ENCODE measurements around the gene IL22RA2. TPM values are rescaled to one million over a fixed set of nuclear protein-coding genes. Genes with fewer than 3 reads are reported as not detected.
"Not testable (repeated sequence)": the region's sequence is repeated elsewhere in the genome, so short reads cannot be mapped to it uniquely, and the experiment has no call there.

The IL22RA2 gene
- total RNA-seq, 1 donor from 2014 or later: not detected

DNA sequence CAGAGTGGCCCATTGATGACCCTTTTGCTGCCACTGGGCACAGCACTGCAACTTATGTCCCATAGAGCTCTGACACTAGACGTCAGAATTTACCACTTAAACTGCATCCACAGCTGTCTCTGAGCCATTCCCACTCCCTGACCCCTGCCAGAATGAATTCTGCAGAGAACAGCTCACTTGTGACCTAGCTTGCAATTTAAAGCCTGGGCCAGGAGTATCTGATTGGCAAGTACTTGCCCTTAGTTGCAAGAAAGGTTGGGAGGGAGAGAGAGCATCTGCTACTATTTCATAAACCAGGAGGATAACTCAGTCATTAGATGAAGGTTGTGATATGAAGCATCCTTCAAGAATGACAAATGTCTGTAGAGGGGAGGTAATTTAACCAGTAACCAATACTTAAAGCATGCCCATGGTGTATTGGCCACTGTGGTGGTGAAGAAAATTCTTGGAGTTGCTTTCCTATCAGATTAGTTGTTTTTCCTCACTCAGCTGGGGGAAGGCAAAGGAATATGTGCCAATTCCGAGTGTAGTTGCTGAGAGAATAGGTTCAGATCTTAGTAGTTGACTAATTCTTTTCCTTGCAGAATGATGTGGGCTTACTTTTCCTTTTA, 46.5 kb downstream of the IL22RA2 start:
- no peak for DNase-seq (ENCODE audit: low read depth, low spot score)

DNA sequence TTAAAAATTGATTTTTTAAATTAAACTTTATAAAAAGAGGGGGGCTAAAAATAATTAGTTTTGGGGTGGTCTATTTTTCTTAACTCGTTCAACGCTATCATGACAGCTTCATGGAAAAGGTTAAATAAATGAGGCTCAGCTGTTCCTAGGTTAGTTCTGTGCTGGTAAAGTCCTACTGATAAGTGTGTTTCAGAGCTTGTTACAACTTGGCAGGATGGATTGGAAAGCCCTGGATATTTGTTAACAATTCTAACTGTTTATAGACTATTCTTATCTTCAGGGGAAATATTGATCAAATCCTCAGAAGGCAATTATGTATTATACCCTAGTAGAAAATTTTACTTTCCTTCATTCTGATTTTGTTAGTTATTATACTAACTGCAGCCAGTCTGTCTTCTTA, 50.4 kb downstream of the IL22RA2 start:
- DNase-seq (ENCODE audit: low read depth, low spot score): no peak

GRCh38 chr6:137122612-137123011, 50.8 kb downstream of the IL22RA2 start:
- no peak for DNase-seq (ENCODE audit: low read depth, low spot score)

DNA sequence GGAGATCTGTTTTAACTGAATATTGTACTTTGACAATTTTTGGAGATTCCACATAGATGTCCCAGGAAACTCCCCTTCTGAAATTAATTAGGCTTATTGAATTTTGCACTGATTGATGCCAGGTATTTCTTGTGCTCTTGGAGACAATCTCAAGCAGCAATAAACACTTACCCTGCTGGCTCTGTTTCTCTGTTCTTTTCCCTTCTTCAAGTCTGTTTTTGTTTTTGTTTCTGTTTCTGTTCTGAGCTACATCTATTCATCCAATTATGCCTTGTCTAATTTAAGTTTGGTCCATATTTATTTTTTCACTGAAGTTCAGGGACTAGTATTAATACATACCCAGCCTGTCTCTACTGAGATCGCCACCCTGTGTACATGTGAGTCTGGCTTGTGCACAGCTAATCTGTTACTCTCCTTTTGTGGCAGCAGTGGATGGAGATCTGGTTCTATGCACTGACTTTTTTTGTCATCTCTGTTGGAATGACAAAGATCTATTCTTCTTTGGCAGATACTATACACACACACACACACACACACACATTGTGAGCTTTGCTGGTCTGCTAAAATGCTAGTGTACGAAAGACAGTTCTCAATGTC, 51.9 kb downstream of the IL22RA2 start:
- DNase-seq (ENCODE audit: low read depth, low spot score): no peak

DNA sequence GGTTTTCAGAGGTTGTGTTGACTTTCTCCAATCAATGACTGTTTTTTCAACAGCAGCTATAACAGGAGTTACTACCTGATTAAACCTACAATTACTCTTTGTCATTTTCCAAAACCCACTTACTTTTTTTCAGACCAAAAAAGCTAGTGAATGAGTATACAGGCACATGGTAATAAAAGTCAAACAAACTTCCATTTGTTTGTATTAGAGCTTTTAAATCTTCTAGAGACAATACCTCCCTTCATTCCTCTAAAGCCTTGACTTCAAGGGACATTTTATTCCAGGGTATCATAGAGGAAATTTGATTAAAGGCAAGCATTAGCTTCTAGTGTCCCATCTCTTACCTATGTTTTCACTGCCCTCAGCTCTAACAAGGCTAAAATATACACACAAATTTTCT, 52.7 kb downstream of the IL22RA2 start:
- DNase-seq (ENCODE audit: low read depth, low spot score): no peak

DNA sequence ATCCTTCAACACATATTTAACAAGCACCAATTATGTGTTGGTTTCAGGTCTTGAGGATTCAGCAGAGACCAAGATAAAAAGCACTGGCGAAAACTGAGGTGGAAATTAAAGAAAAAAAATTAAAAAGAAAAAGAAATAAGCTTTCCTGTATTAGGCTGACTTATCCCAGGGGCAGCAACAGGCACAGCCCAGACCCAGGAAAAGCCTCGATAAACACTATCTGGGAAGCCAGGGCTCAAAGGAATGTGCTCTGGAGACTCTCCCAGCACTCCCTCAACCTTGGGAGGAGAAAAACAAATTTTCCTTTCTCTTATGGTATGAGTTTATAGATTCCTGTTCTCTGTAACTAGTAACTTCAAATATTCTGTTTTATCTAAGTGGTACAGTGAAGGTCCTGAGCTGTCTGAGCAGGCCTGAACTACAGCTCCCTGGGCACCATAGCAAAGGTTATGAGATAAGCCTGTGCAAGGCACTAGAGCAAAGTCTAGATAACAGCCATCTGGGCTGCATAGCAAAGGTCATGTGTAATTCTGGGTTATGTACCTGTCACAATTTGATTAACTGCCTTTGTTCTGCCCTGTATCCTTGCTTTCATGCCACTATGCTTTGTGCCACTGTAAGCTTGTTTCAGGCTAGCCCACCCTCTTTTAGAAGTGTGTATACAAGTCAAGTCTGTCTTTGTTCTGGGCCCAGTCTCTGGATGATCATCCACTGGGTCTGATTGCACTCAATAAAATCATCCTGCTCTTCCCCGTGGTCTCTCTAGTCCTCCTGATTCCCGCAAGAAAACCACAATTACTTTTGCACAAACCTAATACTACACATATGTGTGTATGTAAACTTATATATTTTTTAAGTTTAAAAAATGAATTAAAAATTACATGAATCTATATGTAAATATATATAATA, 54.0 kb downstream of the IL22RA2 start:
- no peak for DNase-seq (ENCODE audit: low read depth, low spot score)

GRCh38 chr6:137117581-137117980, 55.9 kb downstream of the IL22RA2 start:
- no peak for DNase-seq (ENCODE audit: low read depth, low spot score)

GRCh38 chr6:137116807-137117206, 56.6 kb downstream of the IL22RA2 start:
- DNase-seq (ENCODE audit: low read depth, low spot score): no peak

- no peak for DNase-seq (ENCODE audit: low read depth, low spot score)
These were observed 57.8 kb downstream of the IL22RA2 start for GRCh38 chr6:137115658-137116057.

DNA sequence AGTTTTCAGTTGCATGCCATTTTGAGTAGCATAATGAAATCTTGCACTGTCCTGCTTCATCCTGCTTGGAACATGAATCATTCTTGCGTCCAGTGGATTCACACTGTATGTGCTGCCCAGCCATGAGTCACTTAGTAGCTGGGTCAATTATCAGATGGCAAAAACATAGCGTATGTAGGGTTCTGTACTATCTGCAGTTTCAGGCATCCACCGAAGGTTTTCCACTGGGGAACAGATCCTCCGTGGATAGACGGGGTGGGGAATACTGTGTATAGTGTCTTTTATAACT, 61.4 kb downstream of the IL22RA2 start:
- DNase-seq (ENCODE audit: low read depth, low spot score): no peak

GRCh38 chr6:137111296-137112066, 62.0 kb downstream of the IL22RA2 start:
- DNase-seq (ENCODE audit: low read depth, low spot score): no peak

DNA sequence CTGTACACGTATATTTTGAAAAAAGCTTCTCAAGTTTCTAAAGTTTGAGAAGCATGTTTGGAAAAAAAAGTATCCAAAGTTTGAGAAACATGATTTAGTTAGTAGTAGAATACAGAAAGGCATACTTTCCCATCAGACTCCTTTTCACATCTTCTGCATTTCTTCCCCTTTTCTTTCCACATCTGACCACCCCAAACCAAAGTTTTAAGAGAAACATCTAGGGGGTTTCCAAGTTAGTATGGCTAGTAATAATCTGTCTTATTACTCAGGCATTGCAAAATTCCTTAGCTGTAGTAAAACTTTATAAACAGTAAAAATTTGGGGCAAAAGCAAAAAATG, 65.7 kb downstream of the IL22RA2 start:
- DNase-seq (ENCODE audit: low read depth, low spot score): no peak

DNA sequence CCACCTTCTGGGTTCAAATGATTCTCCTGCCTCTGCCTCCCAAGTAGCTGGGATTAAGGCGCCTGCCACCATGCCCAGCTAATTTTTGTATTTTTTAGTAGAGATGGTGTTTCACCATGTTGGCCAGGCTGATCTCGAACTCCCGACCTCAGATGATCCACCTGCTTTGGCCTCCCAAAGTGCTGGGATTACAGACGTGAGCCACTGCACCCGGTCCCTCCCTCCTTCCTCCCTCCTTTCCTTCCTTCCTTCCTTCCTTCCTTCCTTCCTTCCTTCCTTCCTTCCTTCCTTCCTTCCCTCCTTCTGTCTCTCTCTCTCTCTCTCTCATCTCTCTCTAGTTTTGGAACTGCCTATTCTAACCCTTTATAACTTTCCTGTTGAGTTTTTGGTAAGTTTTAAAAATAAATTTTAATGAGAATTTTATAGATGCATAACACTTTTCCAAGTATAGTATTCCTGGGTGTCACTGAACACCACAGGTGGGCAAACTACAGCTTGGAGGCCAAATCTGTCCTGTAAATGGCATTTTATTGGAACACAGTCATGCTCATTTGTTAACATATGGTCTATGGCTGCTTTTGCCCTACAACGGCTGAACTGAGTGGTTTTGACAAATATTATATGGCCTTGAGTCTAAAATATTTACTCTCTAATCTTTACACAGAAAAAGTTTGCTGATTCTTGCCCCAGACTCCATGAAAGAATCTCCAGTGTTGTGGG, 66.2 kb downstream of the IL22RA2 start:
- not testable (repeated sequence) for DNase-seq (ENCODE audit: low read depth, low spot score)

- no peak for DNase-seq (ENCODE audit: low read depth, low spot score)
These were observed 67.3 kb downstream of the IL22RA2 start for GRCh38 chr6:137106183-137106582.

GRCh38 chr6:137105375-137105774, 68.1 kb downstream of the IL22RA2 start:
- DNase-seq (ENCODE audit: low read depth, low spot score): no peak

- no peak for DNase-seq (ENCODE audit: low read depth, low spot score)
These were observed 68.5 kb downstream of the IL22RA2 start for GRCh38 chr6:137104926-137105325.

DNA sequence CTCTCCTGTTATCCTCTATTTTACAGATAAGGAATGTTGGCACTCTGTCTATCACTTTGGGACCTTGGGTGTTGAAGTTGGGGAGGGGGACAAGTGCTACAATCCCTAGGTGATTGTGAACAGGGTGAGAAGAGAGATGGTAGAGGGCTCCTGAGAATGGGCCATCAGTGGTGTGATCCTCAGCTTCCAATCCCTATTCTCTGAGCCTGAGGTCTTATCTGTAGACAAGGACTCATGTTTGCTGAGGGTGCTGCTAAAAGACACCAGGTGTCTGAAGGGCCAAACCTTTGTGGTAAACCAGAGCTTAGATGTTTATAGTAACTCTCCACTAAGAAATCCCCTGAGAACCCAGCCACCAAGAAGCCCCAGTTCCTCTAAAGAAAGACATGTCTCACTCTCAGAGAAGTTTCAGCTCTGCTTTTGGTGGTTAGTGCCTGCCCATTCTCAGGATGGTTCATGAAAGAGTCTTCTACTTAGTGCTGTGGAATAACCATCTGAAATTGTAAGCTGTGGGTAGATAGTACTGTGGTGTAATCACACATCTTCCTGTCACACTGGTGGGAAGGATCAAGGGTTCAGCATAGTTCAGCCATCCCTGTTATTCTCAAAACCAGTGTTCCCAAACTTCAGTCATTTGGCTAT, 70.5 kb downstream of the IL22RA2 start:
- no peak for DNase-seq (ENCODE audit: low read depth, low spot score)

GRCh38 chr6:137102050-137102848, 71.2 kb downstream of the IL22RA2 start:
- DNase-seq (ENCODE audit: low read depth, low spot score): no peak

DNA sequence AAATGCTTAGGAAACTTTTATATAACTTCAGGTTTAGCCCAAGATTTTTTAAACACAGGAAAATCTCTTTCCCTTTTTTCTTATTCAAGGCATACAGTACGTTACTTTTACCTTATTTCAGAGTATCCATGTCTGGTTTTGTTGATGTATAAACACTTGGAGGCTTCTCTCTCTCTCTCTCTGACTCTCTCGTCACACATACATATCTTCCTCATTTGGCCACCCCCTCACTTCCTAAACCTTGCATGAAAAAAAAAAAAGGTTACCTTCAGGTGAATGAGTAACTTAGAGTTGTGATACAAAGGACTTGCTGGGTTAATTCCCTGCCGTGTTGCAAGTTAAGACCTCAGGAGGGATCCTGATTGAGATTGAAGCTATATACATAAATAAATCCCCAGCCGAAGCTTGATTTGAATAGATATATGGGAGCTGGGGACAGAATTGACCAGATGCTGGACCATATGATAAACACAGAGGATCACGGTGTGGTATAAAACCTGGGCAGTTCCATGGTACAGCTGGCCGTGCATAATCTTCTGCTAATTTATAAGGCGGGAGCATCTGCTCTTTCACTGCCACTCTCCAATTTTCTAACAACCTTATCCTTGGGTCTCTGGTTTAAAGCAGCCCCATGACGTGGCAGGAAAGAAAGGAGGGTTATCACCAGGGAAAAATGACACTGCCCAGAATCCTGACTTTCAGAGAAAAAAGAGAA, 73.6 kb downstream of the IL22RA2 start:
- DNase-seq (ENCODE audit: low read depth, low spot score): no peak

Measured in pulmonary artery endothelial cell (primary cell).